BE2C (cell line): ENCODE measurements around the gene NANOS1. TPM values are rescaled to one million over a fixed set of nuclear protein-coding genes. Genes with fewer than 3 reads are reported as not detected.

Experiments
- DNase-seq: peaks from one replicate; pipeline ENCODE4 v3.0.0-alpha.2; 2020
- H3K27me3 ChIP-seq: fragments of 250-450 bp; sonication (Bioruptor Pico); 2 replicates; pipeline ENCODE4 v1.5.1; 2020; ENCODE audit warnings: mild to moderate bottlenecking
- H3K36me3 ChIP-seq: fragments of 250-450 bp; sonication (Bioruptor Pico); 2 replicates; pipeline ENCODE4 v1.5.1; 2020; ENCODE audit warnings: mild to moderate bottlenecking
- H3K4me1 ChIP-seq: fragments of 250-450 bp; sonication (Bioruptor Pico); 2 replicates; pipeline ENCODE4 v1.5.1; 2020
- H3K4me3 ChIP-seq: 2 replicates; pipeline ENCODE4 v1.5.1; 2011; ENCODE audit warnings: low read depth, low read length
- H3K9me3 ChIP-seq: fragments of 250-450 bp; sonication (Bioruptor Pico); 2 replicates; pipeline ENCODE4 v1.5.1; 2020
- CTCF ChIP-seq: IDR thresholded peaks from 2 replicates; pipeline ENCODE4 v1.5.1; 2012; ENCODE audit warnings: mild to moderate bottlenecking, low read depth, low read length
- polyA plus RNA-seq: library from polyadenylated mRNA; unstranded; fragments of >200 nt; gene quantifications from one replicate; pipeline ENCODE4 v1.2.1, GENCODE V29; 2012; ENCODE audit warnings: low read depth, missing spikeins; ENCODE audit not compliant: insufficient read length, insufficient read depth

The NANOS1 gene
- 1.5 TPM for polyA plus RNA-seq

GRCh38 chr10:119029613-119030420, at the start of gene NANOS1:
Gene NANOS1 (plus strand): TSS chr10:119029714. CDS start chr10:119029802, 88 bp downstream.
- Histone ChIP-seq H3K4me3 (peak within 1 kb of the TSS; percentile 62), H3K9me3 (no peaks in the 10 kb centered on the region), H3K4me1 (peaks cover 16% of the 10 kb centered on the region), H3K36me3 (peaks cover 20% of the 10 kb centered on the region), H3K27me3 (no peaks in the 10 kb centered on the region)
- no peak for TF ChIP-seq CTCF
- DNase-seq: peak; percentile 57

DNA sequence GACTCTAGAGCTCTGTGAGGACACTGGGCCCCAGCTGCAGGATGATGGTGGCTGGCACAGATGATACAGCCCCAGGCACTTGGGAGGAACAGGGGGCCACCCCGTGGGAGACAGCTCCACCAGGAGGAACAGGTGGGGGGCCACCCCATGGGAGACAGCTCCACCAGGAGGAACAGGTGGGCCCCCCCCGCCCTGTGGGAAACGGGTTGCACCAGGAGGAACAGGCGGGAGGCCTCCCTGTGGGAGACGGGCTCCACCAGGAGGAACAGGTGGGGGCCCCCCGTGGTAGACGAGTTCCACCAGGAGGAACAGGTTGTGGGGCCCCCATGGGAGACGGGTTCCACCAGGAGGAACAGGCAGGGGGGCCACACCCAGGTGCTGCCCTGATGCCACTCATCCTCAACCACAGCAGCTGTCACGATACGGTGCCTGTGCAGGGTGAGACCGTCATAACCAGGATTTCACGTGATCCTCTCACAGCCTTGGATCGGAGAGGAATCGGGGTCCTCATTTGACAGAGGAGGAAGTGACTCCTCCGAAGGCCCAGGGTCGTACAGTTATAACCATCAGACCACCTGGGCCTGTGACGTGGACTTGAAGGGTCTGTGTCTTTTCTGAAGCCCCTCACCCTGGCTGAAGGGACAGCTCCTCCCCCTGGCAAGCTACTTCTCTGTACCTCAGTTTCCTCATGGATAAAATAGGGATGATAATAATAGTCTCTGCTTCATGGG, 49.2 kb upstream of the NANOS1 start:
- H3K36me3 ChIP-seq: no peaks in the 10 kb centered on the region
- no peaks in the 10 kb centered on the region for H3K27me3 ChIP-seq
- H3K4me3 ChIP-seq: no peak overlapping the region
- H3K9me3 ChIP-seq: no peaks in the 10 kb centered on the region
- DNase-seq: no peak
- 0 out of 2 replicates have a peak, but pooled peaks cover 3% of the 10 kb centered on the region for H3K4me1 ChIP-seq
- TF ChIP-seq CTCF: no peak

- no peaks in the 10 kb centered on the region for H3K36me3 ChIP-seq
- TF ChIP-seq CTCF: no peak
- no peaks in the 10 kb centered on the region for H3K9me3 ChIP-seq
- no peak for DNase-seq
- H3K27me3 ChIP-seq: no peaks in the 10 kb centered on the region
- H3K4me3 ChIP-seq: no peak overlapping the region
- 0 out of 2 replicates have a peak, but pooled peaks cover 3% of the 10 kb centered on the region for H3K4me1 ChIP-seq
Observed at GRCh38 chr10:118980870-118981269, 48.6 kb upstream of the NANOS1 start.

DNA sequence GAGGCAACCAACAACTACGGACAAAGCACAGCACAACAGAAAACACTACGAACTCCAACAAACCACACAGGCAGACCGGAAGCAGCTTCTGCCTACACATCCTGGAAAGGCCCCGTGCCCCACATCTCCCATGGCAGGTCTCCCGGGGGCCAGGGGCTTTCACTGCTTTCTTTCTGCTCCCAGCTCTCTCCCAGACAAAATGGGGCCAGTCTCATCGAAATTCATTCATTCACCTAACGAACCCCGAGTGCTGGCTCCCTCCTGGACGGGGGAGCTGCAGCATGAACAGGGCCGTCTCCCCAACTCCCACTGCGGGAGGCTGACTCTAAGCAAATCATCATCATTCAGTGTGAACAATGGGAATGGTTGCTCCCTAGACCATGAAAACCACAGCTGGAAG, 47.6 kb upstream of the NANOS1 start:
- H3K4me3 ChIP-seq: no peak overlapping the region
- no peaks in the 10 kb centered on the region for H3K36me3 ChIP-seq
- no peak for TF ChIP-seq CTCF
- no peaks in the 10 kb centered on the region for H3K9me3 ChIP-seq
- no peak for DNase-seq
- H3K4me1 ChIP-seq: 0 out of 2 replicates have a peak, but pooled peaks cover 3% of the 10 kb centered on the region
- no peaks in the 10 kb centered on the region for H3K27me3 ChIP-seq

GRCh38 chr10:118982366-118982765, 47.1 kb upstream of the NANOS1 start:
- Histone ChIP-seq H3K27me3 (no peaks in the 10 kb centered on the region), H3K9me3 (no peaks in the 10 kb centered on the region), H3K4me1 (0 out of 2 replicates have a peak, but pooled peaks cover 3% of the 10 kb centered on the region), H3K36me3 (no peaks in the 10 kb centered on the region), H3K4me3 (no peak overlapping the region)
- TF ChIP-seq CTCF: no peak
- no peak for DNase-seq
